H7 (cell line): ENCODE results near the gene PDF. TPM values are rescaled to one million over a fixed set of nuclear protein-coding genes. Genes with fewer than 3 reads are reported as not detected.
"Not testable (repeated sequence)": the region's sequence is repeated elsewhere in the genome, so short reads cannot be mapped to it uniquely, and the experiment has no call there.

ENCODE experiments used
- DNase-seq: peaks from one replicate; pipeline ENCODE4 v3.0.0; 2012
- H3K27me3 ChIP-seq: 2 replicates; pipeline ENCODE4 v1.6.0; 2011; ENCODE audit warnings: mild to moderate bottlenecking, low read length; ENCODE audit not compliant: control insufficient read depth, insufficient read depth
- H3K36me3 ChIP-seq: replicated peaks from 2 replicates; pipeline ENCODE4 v1.5.1; 2011; ENCODE audit warnings: low read length; ENCODE audit not compliant: control insufficient read depth, insufficient read depth
- H3K4me3 ChIP-seq: 2 replicates; pipeline ENCODE4 v1.5.1; 2011; ENCODE audit warnings: low read depth, mild to moderate bottlenecking, control low read depth, low read length, moderate library complexity; ENCODE audit not compliant: insufficient read depth
- total RNA-seq: library from RNA; depleted of rRNA; stranded (reverse); fragments of >200 nt; shearing (Covaris generic); gene quantifications from 2 replicates; pipeline ENCODE4 v1.2.3, GENCODE V29; 2014; rRNA removed

Gene PDF
- total RNA-seq, 1 experiment from 2014 or later: 23.9 TPM

DNA sequence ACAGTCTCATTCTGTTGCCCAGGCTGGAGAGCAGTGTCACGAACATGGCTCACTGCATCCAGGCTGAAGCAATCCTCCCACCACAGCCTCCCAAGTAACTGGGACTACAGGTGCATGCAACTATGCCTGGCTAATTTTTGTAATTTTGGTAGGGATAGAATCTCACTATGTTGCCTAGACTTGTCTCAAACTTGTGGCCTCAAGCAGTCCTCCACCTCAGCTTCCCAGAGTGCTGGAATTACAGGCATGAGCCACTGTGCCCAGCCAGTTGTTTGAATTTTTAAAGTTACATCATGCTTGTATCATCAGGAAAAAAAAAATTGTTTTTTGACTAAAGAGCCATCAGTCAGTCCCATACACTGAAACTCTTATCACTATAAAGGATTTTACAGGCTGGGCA is 36.3 kb downstream of the PDF start:
- Histone ChIP-seq H3K27me3 (no peaks in the 10 kb centered on the region), H3K4me3 (no peak overlapping the region), H3K36me3 (no peaks in the 10 kb centered on the region; the same call in 1 of the 2 replicates)
- DNase-seq: no peak

DNA sequence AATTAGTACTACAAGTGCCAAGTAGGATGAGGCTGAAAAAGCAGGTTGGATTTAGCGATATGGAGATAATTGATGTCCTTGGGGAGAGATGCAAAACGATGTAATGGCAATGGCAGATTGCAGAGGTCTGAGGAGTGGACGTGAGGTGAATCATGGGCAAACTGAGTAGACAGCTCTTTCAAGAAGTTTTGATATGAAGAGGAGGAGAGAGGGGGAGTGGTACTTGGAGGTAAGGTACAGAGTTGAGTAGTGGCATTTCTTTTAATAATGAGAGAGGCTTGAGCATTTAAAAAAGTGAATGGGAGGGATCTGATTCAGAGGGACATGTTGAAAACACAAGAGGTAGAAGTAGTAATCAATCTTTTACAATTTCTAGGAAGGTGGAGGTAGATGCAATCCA is 37.0 kb downstream of the PDF start:
- H3K36me3 ChIP-seq: no peaks in the 10 kb centered on the region; the same call in none of the 2 replicates
- H3K4me3 ChIP-seq: no peak overlapping the region
- DNase-seq: no peak
- H3K27me3 ChIP-seq: no peaks in the 10 kb centered on the region

DNA sequence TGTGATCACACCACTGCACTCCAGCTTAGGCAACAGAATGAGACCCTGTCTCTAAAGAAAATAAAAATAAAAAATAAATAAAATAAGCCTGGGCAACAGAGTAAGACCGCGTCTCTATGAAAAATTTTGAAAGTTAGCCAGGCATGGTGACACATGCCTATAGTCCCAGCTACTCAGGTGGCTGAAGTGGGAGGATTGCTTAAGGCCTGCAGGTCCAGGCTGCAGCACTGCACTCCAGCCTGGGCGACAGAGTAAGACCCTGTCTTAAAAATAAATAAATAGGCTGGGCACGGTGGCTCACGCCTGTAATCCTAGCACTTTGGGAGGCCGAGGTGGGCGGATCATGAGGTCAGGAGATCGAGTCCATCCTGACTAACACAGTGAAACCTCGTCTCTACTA is 38.7 kb downstream of the PDF start:
- not testable (repeated sequence) for H3K27me3 ChIP-seq, H3K4me3 ChIP-seq, DNase-seq, H3K36me3 ChIP-seq

DNA sequence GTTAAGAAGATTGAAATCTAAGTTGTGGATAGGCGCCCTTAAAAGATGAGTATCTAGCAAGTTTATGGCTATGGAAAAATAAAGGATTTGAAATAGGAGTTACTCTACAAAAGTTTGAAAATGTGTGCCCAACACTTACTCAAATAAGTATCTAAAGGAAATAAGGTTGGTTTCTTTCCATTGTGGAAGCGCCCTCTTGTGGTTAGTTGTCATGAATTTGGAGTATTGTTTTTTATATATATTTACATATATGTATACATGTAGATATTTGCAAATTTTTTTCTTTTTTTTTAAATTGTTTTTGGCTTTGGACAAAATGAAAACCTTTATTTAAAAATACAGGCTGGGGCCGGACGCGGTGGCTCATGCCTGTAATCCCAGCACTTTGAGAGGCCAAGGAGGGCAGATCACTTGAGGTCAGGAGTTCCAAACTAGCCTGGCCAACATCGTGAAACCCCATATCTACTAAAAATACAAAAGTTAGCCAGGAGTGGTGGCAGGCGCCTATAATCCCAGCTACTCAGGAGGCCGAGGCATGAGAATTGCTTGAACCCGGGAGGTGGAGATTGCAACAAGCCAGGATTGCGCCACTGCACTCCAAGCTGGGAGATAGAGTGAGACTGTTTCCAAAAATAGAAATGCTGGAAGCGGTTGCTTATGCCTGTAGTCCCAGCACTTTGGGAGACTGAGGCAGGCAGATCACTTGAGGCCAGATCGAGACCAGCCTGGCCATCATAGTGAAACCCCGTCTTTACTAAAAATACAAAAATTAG is 43.3 kb downstream of the PDF start:
- Histone ChIP-seq H3K4me3 (no peak overlapping the region), H3K36me3 (no peaks in the 10 kb centered on the region; the same call in none of the 2 replicates), H3K27me3 (no peaks in the 10 kb centered on the region)
- peak; percentile 24 for DNase-seq

DNA sequence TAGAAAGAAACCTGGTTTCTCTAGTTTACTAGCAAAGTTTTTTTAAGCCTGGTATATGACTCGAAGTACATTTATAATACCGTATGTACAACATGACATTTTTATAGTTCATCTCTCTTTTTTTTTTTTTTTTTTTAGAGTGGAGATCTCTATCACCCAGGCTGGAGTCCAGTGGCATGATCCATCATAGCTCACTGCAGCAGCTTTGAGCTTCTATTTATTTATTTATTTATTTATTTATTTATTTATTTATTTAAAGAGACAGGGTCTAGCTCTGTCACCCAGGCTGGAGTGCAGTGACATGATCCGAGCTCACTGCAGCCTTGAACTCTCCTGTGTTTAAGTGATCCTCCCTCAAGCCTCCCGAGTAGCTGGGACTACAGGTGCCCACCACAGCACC is 45.1 kb downstream of the PDF start:
- H3K36me3 ChIP-seq: no peaks in the 10 kb centered on the region; the same call in none of the 2 replicates
- no peak overlapping the region for H3K4me3 ChIP-seq
- H3K27me3 ChIP-seq: no peaks in the 10 kb centered on the region
- DNase-seq: no peak

DNA sequence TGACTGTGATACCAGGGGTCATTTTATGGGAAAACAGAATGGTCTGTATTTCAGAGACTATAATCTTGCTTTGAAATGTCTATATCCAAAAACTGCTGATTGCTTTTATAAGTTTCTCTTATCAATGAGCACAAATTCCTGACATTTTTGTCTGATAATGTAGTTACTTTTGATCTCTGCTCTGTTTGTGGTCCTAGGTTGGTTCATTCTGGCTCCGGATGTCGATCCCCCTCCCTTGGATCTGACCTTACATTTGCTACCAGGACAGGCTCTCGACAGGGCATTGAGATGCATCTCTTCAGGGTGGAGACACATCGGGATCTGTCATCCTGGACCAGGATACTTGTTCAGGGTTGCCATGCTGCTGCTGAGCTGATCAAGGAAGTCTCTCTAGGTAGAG is 46.5 kb downstream of the PDF start:
- Histone ChIP-seq H3K4me3 (no peak overlapping the region), H3K27me3 (no peaks in the 10 kb centered on the region), H3K36me3 (no peaks in the 10 kb centered on the region; the same call in none of the 2 replicates)
- DNase-seq: no peak

DNA sequence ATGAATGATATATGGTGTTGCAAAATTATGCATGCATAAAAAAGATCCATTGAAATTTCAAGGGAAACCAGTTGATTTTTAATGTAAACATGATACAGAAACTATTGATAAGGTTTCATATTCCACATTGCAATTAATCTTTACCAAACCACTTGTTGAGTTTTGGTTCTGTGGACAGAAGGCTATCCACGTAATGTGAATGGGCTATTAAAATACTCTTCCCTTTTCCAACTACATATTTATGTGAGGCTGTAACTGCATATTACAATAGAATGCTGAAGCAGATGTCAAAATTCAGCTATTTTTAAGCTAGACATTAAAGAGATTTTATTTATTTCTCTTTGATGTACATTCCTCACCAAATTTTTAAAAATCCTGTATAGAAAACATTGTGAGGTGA is 53.0 kb downstream of the PDF start:
- DNase-seq: no peak
- Histone ChIP-seq H3K4me3 (no peak overlapping the region), H3K27me3 (no peaks in the 10 kb centered on the region), H3K36me3 (no peaks in the 10 kb centered on the region; the same call in 1 of the 2 replicates)

Other genes with a start within 250 kb of the PDF start
- gene HAS3, start 224.9 kb downstream of the PDF start, total RNA-seq: 6.0 and 16.3 TPM in 2 replicates
- 98.1 and 113 TPM in 2 replicates for gene CHTF8, start 198.0 kb downstream of the PDF start, total RNA-seq
- 20.0 and 27.7 TPM in 2 replicates for gene UTP4, start 197.9 kb downstream of the PDF start, total RNA-seq
- gene SNTB2, start 143.4 kb downstream of the PDF start, total RNA-seq: 7.9 and 13.1 TPM in 2 replicates
- gene VPS4A, start 19.2 kb downstream of the PDF start, total RNA-seq: 28.2 and 33.2 TPM in 2 replicates
- gene COG8, start 9.0 kb upstream of the PDF start, total RNA-seq: 63.1 and 71.0 TPM in 2 replicates
- 30.7 and 31.0 TPM in 2 replicates for gene NIP7, start 9.2 kb upstream of the PDF start, total RNA-seq
- gene TMED6, start 21.2 kb upstream of the PDF start, total RNA-seq: 0.52 TPM in 1 of 2 replicates, not detected in the other
- 15.6 and 16.2 TPM in 2 replicates for gene TERF2, start 55.4 kb upstream of the PDF start, total RNA-seq
- 78.4 and 103 TPM in 2 replicates for gene CYB5B, start 94.0 kb upstream of the PDF start, total RNA-seq
- gene NFAT5, start 235.4 kb upstream of the PDF start, total RNA-seq: 7.0 and 10.9 TPM in 2 replicates